H1 (cell line): ENCODE data around the gene JMJD8. TPM values are rescaled to one million over a fixed set of nuclear protein-coding genes. Genes with fewer than 3 reads are reported as not detected.

ENCODE experiments used
- PHF8 ChIP-seq: fragments of 200-600 bp; sonication (generic); conservative IDR thresholded peaks from 2 replicates; pipeline ENCODE4 v1.7.1; 2012; ENCODE audit warnings: low read depth, mild to moderate bottlenecking, inconsistent platforms, low read length, moderate library complexity
- SAP30 ChIP-seq: fragments of 300-600 bp; sonication (generic); IDR thresholded peaks from 2 replicates; pipeline ENCODE4 v1.7.1; 2012; ENCODE audit warnings: low read length, moderate library complexity, mild to moderate bottlenecking, inconsistent platforms; ENCODE audit not compliant: insufficient read depth, insufficient replicate concordance
- TAF1 ChIP-seq: IDR thresholded peaks from 2 replicates; pipeline ENCODE4 v1.6.1; 2011; ENCODE audit warnings: mild to moderate bottlenecking, low read depth, low read length
- TBP ChIP-seq: IDR thresholded peaks from 2 replicates; pipeline ENCODE4 v1.6.1; 2011; ENCODE audit warnings: low read depth, low read length, improper control_type of control experiment
- polyA plus RNA-seq, 7 experiments: library from polyadenylated mRNA; depleted of rRNA in 3 of 7; stranded (reverse) in 5 of 7; unstranded in 2 of 7; fragments of >200 nt in 5 of 7; fragments of 200-250 nt in 2 of 7; gene quantifications; 1 replicate in 5 of 7; 2 replicates in 1 of 7; 4 replicates in 1 of 7; pipeline versions ENCODE4 v1.2.1 to v1.2.3, GENCODE V29; 2011 to 2013; ENCODE audit warnings: missing spikeins in 2 of 7, mixed read lengths in 2 of 7
- total RNA-seq: library from RNA; stranded (reverse); fragmentation: NEBNext Ultra II Directional; extraction: Animal tissue kit (Norgen Biotek cat#: 25700); gene quantifications from 2 replicates; pipeline ENCODE4 v1.2.1, GENCODE V29; 2021

JMJD8 gene
- total and polyA plus RNA-seq, 2 of the 8 experiments (the other 6 are each of a cell fraction or from before 2014, with no cell fraction given): 46.4 to 87.4 TPM

DNA sequence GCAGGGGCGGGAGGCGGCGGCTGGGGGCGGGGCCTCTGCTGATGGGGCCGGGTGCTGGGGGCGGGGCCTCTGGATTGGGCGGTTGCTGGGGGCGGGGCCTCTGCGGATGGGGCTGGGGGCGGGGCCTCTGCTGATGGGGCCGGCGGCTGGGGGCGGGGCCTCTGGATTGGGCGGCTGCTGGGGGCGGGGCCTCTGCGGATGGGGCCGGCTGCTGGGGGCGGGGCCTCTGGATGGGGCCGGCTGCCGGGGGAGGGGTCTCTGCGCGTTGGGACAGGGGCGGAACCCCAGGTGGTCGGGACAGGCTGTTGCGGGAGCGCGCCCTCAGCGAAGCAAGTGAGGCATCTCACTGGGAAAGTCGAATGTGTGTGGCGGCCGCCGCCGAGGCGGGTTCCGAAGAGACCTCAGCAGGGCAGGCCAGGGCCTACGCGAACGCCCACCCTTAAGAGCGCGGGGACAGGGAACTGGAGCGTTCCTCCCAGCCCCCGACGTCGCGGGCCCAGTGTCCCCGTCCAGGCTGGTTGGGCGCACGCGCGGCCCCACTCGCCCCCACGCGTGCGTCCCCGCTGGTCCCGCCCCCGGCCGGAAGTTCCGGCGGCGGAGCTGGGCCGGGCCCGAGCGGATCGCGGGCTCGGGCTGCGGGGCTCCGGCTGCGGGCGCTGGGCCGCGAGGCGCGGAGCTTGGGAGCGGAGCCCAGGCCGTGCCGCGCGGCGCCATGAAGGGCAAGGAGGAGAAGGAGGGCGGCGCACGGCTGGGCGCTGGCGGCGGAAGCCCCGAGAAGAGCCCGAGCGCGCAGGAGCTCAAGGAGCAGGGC is 4.1 kb downstream of the JMJD8 start, which contains the start of gene STUB1 (continued):
- TF ChIP-seq TAF1 (peak; percentile 33), SAP30 (no peak), TBP (peak; percentile 51; the same call in 1 of the 2 replicates), PHF8 (peak; percentile 67)
- TF ChIP-seq, all 59 proteins: peak for 10
